WTC11 (cell line): ENCODE data around the gene PRAMEF17. TPM values are rescaled to one million over a fixed set of nuclear protein-coding genes. Genes with fewer than 3 reads are reported as not detected.
"Not testable (repeated sequence)": the region's sequence is repeated elsewhere in the genome, so short reads cannot be mapped to it uniquely, and the experiment has no call there.

ENCODE experiments used
- ATAC-seq: fragments of 200-7000 bp; cut with Tn5 transposase; 2 replicates; pipeline ENCODE4 v1.10.0; 2021; ENCODE audit warnings: mild to moderate bottlenecking, moderate library complexity
- CTCF ChIA-PET: fragments of 300-600 bp; sonication (Branson Sonifier 250); formaldehyde crosslinking; loops from one replicate; lab custom pipeline; 2021; ENCODE audit warnings: antibody characterized with exemption; lab: Charles Lee
- POLR2A ChIA-PET: fragments of 350-600 bp; sonication (Branson Sonifier 250); formaldehyde crosslinking; loops from one replicate; lab custom pipeline; 2021; ENCODE audit warnings: antibody characterized with exemption; lab: Charles Lee
- DNase-seq: peaks from one replicate; pipeline ENCODE4 v3.0.0; 2021; ENCODE audit warnings: low spot score
- H3K27ac Mint-ChIP-seq: 2 replicates; pipeline ENCODE4 v1.8.0; 2021; ENCODE audit warnings: mixed read lengths
- H3K27me3 Mint-ChIP-seq: 2 replicates; pipeline ENCODE4 v1.8.0; 2021; ENCODE audit warnings: low read depth, mild to moderate bottlenecking, moderate library complexity, mixed read lengths
- H3K36me3 Mint-ChIP-seq: 2 replicates; pipeline ENCODE4 v1.8.0; 2021; ENCODE audit warnings: mixed read lengths
- H3K4me1 Mint-ChIP-seq: 2 replicates; pipeline ENCODE4 v1.8.0; 2022; ENCODE audit warnings: mixed read lengths
- H3K4me3 Mint-ChIP-seq: 2 replicates; pipeline ENCODE4 v1.8.0; 2021; ENCODE audit warnings: mild to moderate bottlenecking, moderate library complexity, mixed read lengths
- H3K9me3 Mint-ChIP-seq: 2 replicates; pipeline ENCODE4 v1.8.0; 2021; ENCODE audit warnings: mixed read lengths
- CTCF ChIP-seq: fragments of 200-600 bp; IDR thresholded peaks from 2 replicates; pipeline ENCODE4 v1.8.0; 2022; ENCODE audit warnings: antibody characterized with exemption
- HMGXB4 ChIP-seq: sonication (generic); formaldehyde crosslinking; IDR thresholded peaks from 2 replicates; pipeline ENCODE4 v1.8.1; 2023; ENCODE audit warnings: mild to moderate bottlenecking, moderate library complexity, missing genetic modification reagents
- JAZF1 ChIP-seq: fragments of 250-450 bp; sonication (Bioruptor Pico); IDR thresholded peaks from 2 replicates; pipeline ENCODE4 v1.9.0; 2021; ENCODE audit warnings: moderate library complexity, mild to moderate bottlenecking, inconsistent platforms
- KAT7 ChIP-seq: sonication (generic); formaldehyde crosslinking; IDR thresholded peaks from 2 replicates; pipeline ENCODE4 v1.8.1; 2023; ENCODE audit warnings: missing genetic modification reagents, mild to moderate bottlenecking, borderline replicate concordance
- SP1 ChIP-seq: sonication (generic); formaldehyde crosslinking; conservative IDR thresholded peaks from 2 replicates; pipeline ENCODE4 v1.8.1; 2022; ENCODE audit warnings: missing genetic modification reagents
- ZNF219 ChIP-seq: sonication (generic); formaldehyde crosslinking; IDR thresholded peaks from 2 replicates; pipeline ENCODE4 v1.8.0; 2023; ENCODE audit warnings: missing genetic modification reagents, mild to moderate bottlenecking, borderline replicate concordance
- ZNF281 ChIP-seq: sonication (generic); formaldehyde crosslinking; IDR thresholded peaks from 2 replicates; pipeline ENCODE4 v1.8.0; 2023; ENCODE audit warnings: mild to moderate bottlenecking, missing genetic modification reagents
- ZNF416 ChIP-seq: fragments of 250-450 bp; sonication (Bioruptor Pico); IDR thresholded peaks from 2 replicates; pipeline ENCODE4 v1.9.0; 2021; ENCODE audit warnings: mild to moderate bottlenecking, inconsistent platforms
- ZNF532 ChIP-seq: fragments of 250-450 bp; sonication (Bioruptor Pico); IDR thresholded peaks from 2 replicates; pipeline ENCODE4 v1.9.0; 2021; ENCODE audit warnings: mild to moderate bottlenecking, borderline replicate concordance
- total RNA-seq: library from RNA; stranded (reverse); gene quantifications from 3 replicates; pipeline ENCODE4 v1.2.3, GENCODE V29; 2021
- TF ChIP-seq, protein P1 (sequence below): sonication (generic); formaldehyde crosslinking; IDR thresholded peaks from 2 replicates; pipeline ENCODE4 v1.8.1; 2023; ENCODE audit warnings: mild to moderate bottlenecking, missing genetic modification reagents

PRAMEF17 gene
- total RNA-seq, 1 experiment from 2014 or later: not detected

DNA sequence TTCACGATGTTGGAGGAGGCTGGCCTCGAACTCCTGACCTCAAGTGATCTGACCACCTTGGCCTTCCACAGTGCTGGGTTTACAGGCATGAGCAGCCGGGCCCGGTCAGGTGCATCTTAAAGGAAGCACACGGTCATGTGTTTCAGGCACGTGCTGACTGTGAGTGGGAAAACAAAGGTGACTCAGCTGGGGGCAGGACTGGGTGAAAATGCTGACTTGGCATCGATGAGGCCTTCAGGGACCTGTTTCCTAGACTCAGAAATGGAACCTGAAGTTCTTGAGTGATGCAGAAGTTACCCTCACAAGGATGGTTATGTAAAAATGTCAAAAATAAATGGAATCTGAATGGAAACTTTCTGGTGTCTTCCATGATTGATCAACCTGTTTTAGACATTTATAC, 3.6 kb downstream of the PRAMEF17 start:
- H3K27me3 Mint-ChIP-seq: peaks cover 16% of the 10 kb centered on the region
- H3K4me3 Mint-ChIP-seq, H3K27ac Mint-ChIP-seq, POLR2A ChIA-PET, CTCF ChIA-PET, H3K4me1 Mint-ChIP-seq, ATAC-seq, DNase-seq: not testable (repeated sequence)
- peaks cover 38% of the 10 kb centered on the region for H3K36me3 Mint-ChIP-seq
- peaks cover 48% of the 10 kb centered on the region for H3K9me3 Mint-ChIP-seq

- H3K4me1 Mint-ChIP-seq, DNase-seq, ATAC-seq, H3K4me3 Mint-ChIP-seq, CTCF ChIA-PET, H3K27ac Mint-ChIP-seq, POLR2A ChIA-PET: not testable (repeated sequence)
- Mint-ChIP-seq H3K9me3 (peaks cover 51% of the 10 kb centered on the region), H3K36me3 (peaks cover 42% of the 10 kb centered on the region), H3K27me3 (peaks cover 16% of the 10 kb centered on the region)
These were observed 5.3 kb downstream of the PRAMEF17 start for GRCh38 chr1:13394761-13395160.

GRCh38 chr1:13395311-13395710, 5.9 kb downstream of the PRAMEF17 start:
- Mint-ChIP-seq H3K36me3 (peaks cover 40% of the 10 kb centered on the region), H3K27me3 (peaks cover 17% of the 10 kb centered on the region), H3K9me3 (peaks cover 49% of the 10 kb centered on the region)
- H3K4me3 Mint-ChIP-seq, CTCF ChIA-PET, POLR2A ChIA-PET, ATAC-seq, H3K4me1 Mint-ChIP-seq, H3K27ac Mint-ChIP-seq, DNase-seq: not testable (repeated sequence)

DNA sequence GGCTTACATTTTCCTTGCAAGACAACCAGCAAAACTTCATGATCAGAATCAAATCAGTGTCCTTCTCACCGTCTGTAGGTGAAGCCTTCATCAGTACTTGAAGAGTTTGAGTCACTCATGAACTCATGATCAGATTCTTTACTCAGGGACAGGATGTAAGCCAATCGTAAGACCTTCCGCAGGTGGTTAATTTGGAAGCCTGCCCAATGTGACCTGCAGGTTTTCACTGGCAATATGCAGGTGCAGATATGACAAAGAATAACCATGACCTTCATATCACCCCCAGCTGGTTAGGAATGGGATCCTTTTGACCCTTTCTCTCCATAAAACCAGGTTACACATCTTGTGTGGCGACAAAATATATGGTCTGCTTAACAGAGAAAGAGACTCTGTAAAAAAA, 18.4 kb downstream of the PRAMEF17 start:
- ATAC-seq (no peak), DNase-seq (no peak)
- no peak overlapping the region for H3K27ac Mint-ChIP-seq
- no peaks in the 10 kb centered on the region for H3K4me1 Mint-ChIP-seq
- H3K36me3 Mint-ChIP-seq: peaks cover 45% of the 10 kb centered on the region
- H3K27me3 Mint-ChIP-seq: peaks cover 6% of the 10 kb centered on the region
- ChIA-PET POLR2A (no interaction called here), CTCF (no interaction called here)
- H3K9me3 Mint-ChIP-seq: peaks cover 68% of the 10 kb centered on the region
- TF ChIP-seq, protein P1, sequence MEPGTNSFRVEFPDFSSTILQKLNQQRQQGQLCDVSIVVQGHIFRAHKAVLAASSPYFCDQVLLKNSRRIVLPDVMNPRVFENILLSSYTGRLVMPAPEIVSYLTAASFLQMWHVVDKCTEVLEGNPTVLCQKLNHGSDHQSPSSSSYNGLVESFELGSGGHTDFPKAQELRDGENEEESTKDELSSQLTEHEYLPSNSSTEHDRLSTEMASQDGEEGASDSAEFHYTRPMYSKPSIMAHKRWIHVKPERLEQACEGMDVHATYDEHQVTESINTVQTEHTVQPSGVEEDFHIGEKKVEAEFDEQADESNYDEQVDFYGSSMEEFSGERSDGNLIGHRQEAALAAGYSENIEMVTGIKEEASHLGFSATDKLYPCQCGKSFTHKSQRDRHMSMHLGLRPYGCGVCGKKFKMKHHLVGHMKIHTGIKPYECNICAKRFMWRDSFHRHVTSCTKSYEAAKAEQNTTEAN (CRISPR knock-in tag): no peak
- no peak for TF ChIP-seq KAT7 (CRISPR knock-in tag)
- no peak for TF ChIP-seq CTCF
- H3K4me3 Mint-ChIP-seq: no peak overlapping the region

DNA sequence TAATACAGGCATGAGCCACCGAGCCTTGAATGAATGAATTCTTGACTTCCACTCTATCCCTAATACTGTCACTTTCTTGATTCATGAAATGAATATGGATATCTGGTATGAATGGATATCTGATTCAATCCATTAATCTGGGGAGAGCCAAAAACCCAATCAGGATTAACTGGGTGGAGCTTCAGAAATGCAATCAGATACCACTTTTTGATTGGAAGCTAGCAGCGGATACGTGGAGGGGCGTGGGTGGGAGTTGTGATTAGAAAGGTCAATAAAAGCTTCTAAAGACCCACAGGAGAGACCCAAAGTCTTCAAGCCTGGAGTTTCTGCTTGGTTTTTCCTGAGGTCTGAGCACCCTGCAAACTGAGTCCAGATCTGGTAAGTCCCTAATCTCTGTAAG, 20.7 kb downstream of the PRAMEF17 start, which contains the start of gene PRAMEF20:
TSS of gene PRAMEF20 (plus strand) at position 301 of the 400 bp plus-strand sequence. CDS start 5,905 bp downstream, outside the sequence.
- peaks cover 53% of the 10 kb centered on the region for H3K9me3 Mint-ChIP-seq
- H3K27ac Mint-ChIP-seq, H3K4me1 Mint-ChIP-seq, CTCF ChIA-PET, H3K4me3 Mint-ChIP-seq, POLR2A ChIA-PET, ATAC-seq, DNase-seq, H3K27me3 Mint-ChIP-seq: not testable (repeated sequence)
- peaks cover 36% of the 10 kb centered on the region for H3K36me3 Mint-ChIP-seq

GRCh38 chr1:13430495-13430894, 41.1 kb downstream of the PRAMEF17 start:
- Mint-ChIP-seq H3K4me1 (no peaks in the 10 kb centered on the region), H3K4me3 (no peak overlapping the region), H3K27me3 (peaks cover 14% of the 10 kb centered on the region), H3K36me3 (peaks cover 61% of the 10 kb centered on the region), H3K27ac (no peak overlapping the region), H3K9me3 (peaks cover 54% of the 10 kb centered on the region)
- DNase-seq (no peak), ATAC-seq (no peak)
- ChIA-PET CTCF (no interaction called here), POLR2A (no interaction called here)
- TF ChIP-seq ZNF416 (CRISPR knock-in tag) (no peak), SP1 (CRISPR knock-in tag) (no peak), HMGXB4 (CRISPR knock-in tag) (no peak), JAZF1 (CRISPR knock-in tag) (no peak), ZNF532 (CRISPR knock-in tag) (no peak), ZNF281 (CRISPR knock-in tag) (no peak), ZNF219 (no peak)
